HepG2 (cell line): ENCODE results near the gene HIGD1A. TPM values are rescaled to one million over a fixed set of nuclear protein-coding genes. Genes with fewer than 3 reads are reported as not detected.

Experiments
- ATAC-seq: fragments of 200-7000 bp; cut with Tn5 transposase; 3 replicates; pipeline ENCODE4 v1.9.1; 2020; ENCODE audit warnings: mild to moderate bottlenecking, moderate library complexity
- BruUV-seq: library from RNA; stranded (reverse); fragments of 400-500 nt; replicated peaks from 2 replicates; lab custom pipeline; 2021; lab: Mats Ljungman, UMichigan
- CTCF ChIA-PET: fragments of 300-600 bp; formaldehyde crosslinking; extraction: SDS; loops from one replicate; lab custom pipeline; 2021; ENCODE audit warnings: low total read pairs, inconsistent platforms, low intra/inter-chr PET ratio; lab: Yijun Ruan, JAX
- POLR2A ChIA-PET: fragments of 350-600 bp; sonication (Branson Sonifier 250); formaldehyde crosslinking; loops from one replicate; lab custom pipeline; 2020; ENCODE audit warnings: antibody characterized with exemption, inconsistent platforms; lab: Yijun Ruan, JAX
- DNase-seq: peaks from one replicate; pipeline ENCODE4 v3.0.0-alpha.2; 2015; ENCODE audit warnings: low spot score
- FAIRE-seq: peaks from 3 replicates; lab custom pipeline; 2011; peaks lifted over from hg19 to GRCh38; lab: Jason Lieb, UNC
- H2AFZ ChIP-seq: one replicate; pipeline ENCODE4 v1.6.1; 2011; ENCODE audit warnings: low read length, inconsistent platforms
- H3K27ac ChIP-seq: fragments of 300-600 bp; 3 replicates; pipeline ENCODE4 v1.8.0; 2011; ENCODE audit warnings: mixed run types, mild to moderate bottlenecking, mixed read lengths, low read length, inconsistent platforms; ENCODE audit not compliant: insufficient read depth; ENCODE audit errors: extremely low read length
- H3K27me3 ChIP-seq, 2 experiments: fragments of 200-600 bp in 1 of 2; 2 replicates in 1 of 2; 3 replicates in 1 of 2; pipeline versions ENCODE4 v1.6.0 to v1.8.0; 2011; ENCODE audit warnings: low read length in 2 of 2, mild to moderate bottlenecking in 2 of 2, moderate library complexity in 2 of 2, inconsistent platforms in 1 of 2; ENCODE audit not compliant: insufficient read depth in 2 of 2, control insufficient read depth in 1 of 2
- H3K36me3 ChIP-seq, 2 experiments: fragments of 200-600 bp in 1 of 2; replicated peaks in 1 of 2; 2 replicates in 1 of 2; 3 replicates in 1 of 2; pipeline versions ENCODE4 v1.5.1 to v1.8.0; 2011; ENCODE audit warnings: low read length in 2 of 2, inconsistent platforms in 1 of 2; ENCODE audit not compliant: insufficient read depth in 2 of 2, control insufficient read depth in 1 of 2
- H3K4me1 ChIP-seq: 2 replicates; pipeline ENCODE4 v1.5.1; 2012; ENCODE audit warnings: low read length, inconsistent platforms; ENCODE audit not compliant: insufficient read depth
- H3K4me2 ChIP-seq: 2 replicates; pipeline ENCODE4 v1.6.0; 2011; ENCODE audit warnings: low read depth, low read length, inconsistent platforms
- H3K4me3 ChIP-seq, 3 experiments: fragments of 200-600 bp in 1 of 3; sonication (generic), shearing (Covaris generic) in 1 of 3; replicated peaks in 1 of 3; 2 replicates each; pipeline ENCODE4 v1.5.1; 2011 to 2016; ENCODE audit warnings: low read length in 3 of 3, inconsistent platforms in 2 of 3, low read depth in 2 of 3, mild to moderate bottlenecking in 2 of 3, control low read depth in 1 of 3, mixed read lengths in 1 of 3; ENCODE audit not compliant: insufficient read depth in 1 of 3
- H3K79me2 ChIP-seq: one replicate; pipeline ENCODE4 v1.6.1; 2011; ENCODE audit warnings: low read length, inconsistent platforms; ENCODE audit not compliant: insufficient read depth
- H3K9ac ChIP-seq: 2 replicates; pipeline ENCODE4 v1.6.0; 2011; ENCODE audit warnings: mild to moderate bottlenecking, low read depth, low read length, inconsistent platforms; ENCODE audit not compliant: insufficient read depth
- H3K9me3 ChIP-seq: 2 replicates; pipeline ENCODE4 v1.5.1; 2012; ENCODE audit warnings: mild to moderate bottlenecking, low read length
- H4K20me1 ChIP-seq: 2 replicates; pipeline ENCODE4 v1.6.0; 2011; ENCODE audit warnings: inconsistent platforms, mild to moderate bottlenecking, low read length, moderate library complexity; ENCODE audit not compliant: insufficient read depth
- CAMTA2 ChIP-seq: sonication (generic); formaldehyde crosslinking; IDR thresholded peaks from 2 replicates; pipeline ENCODE4 v1.4.0; 2020; ENCODE audit warnings: mild to moderate bottlenecking, missing genetic modification reagents, borderline replicate concordance
- GATAD1 ChIP-seq: IDR thresholded peaks from 2 replicates; pipeline ENCODE4 v1.6.1; 2016; ENCODE audit warnings: missing genetic modification reagents, missing compliant biosample characterization
- MED1 ChIP-seq: sonication (generic); formaldehyde crosslinking; IDR thresholded peaks from 2 replicates; pipeline ENCODE4 v1.4.0; 2020; ENCODE audit warnings: missing genetic modification reagents
- NR3C1 ChIP-seq: sonication (generic); formaldehyde crosslinking; IDR thresholded peaks from 2 replicates; pipeline ENCODE4 v1.4.0; 2020; ENCODE audit warnings: missing genetic modification reagents
- PHB2 ChIP-seq: fragments of 450-650 bp; IDR thresholded peaks from 2 replicates; pipeline ENCODE4 v1.6.1; 2018; ENCODE audit not compliant: partially characterized antibody
- RXRA ChIP-seq: sonication (generic); formaldehyde crosslinking; IDR thresholded peaks from 2 replicates; pipeline ENCODE4 v1.5.1; 2020; ENCODE audit warnings: missing genetic modification reagents
- SMC3 ChIP-seq: IDR thresholded peaks from 2 replicates; pipeline ENCODE4 v1.6.1; 2011; ENCODE audit warnings: low read length, improper control_type of control experiment
- SNAPC2 ChIP-seq: sonication (generic); formaldehyde crosslinking; IDR thresholded peaks from 2 replicates; pipeline ENCODE4 v1.8.1; 2022; ENCODE audit warnings: mild to moderate bottlenecking, missing genetic modification reagents
- ZBTB20 ChIP-seq: sonication (generic); formaldehyde crosslinking; IDR thresholded peaks from 2 replicates; pipeline ENCODE4 v1.8.1; 2023; ENCODE audit warnings: missing genetic modification reagents, low read depth, mild to moderate bottlenecking, borderline replicate concordance
- ZBTB49 ChIP-seq: sonication (generic); formaldehyde crosslinking; IDR thresholded peaks from 2 replicates; pipeline ENCODE4 v1.4.0; 2020; ENCODE audit warnings: missing genetic modification reagents, borderline replicate concordance
- ZKSCAN5 ChIP-seq: sonication (generic); formaldehyde crosslinking; IDR thresholded peaks from 2 replicates; pipeline ENCODE4 v1.5.1; 2020; ENCODE audit warnings: mild to moderate bottlenecking, missing genetic modification reagents
- ZNF20 ChIP-seq: sonication (generic); formaldehyde crosslinking; IDR thresholded peaks from 2 replicates; pipeline ENCODE4 v1.4.0; 2020; ENCODE audit warnings: mild to moderate bottlenecking, moderate library complexity, missing genetic modification reagents
- ZNF484 ChIP-seq: sonication (generic); formaldehyde crosslinking; IDR thresholded peaks from 2 replicates; pipeline ENCODE4 v1.5.1; 2020; ENCODE audit warnings: mild to moderate bottlenecking, low read depth, missing genetic modification reagents, borderline replicate concordance
- ZNF549 ChIP-seq: sonication (generic); formaldehyde crosslinking; IDR thresholded peaks from 2 replicates; pipeline ENCODE4 v1.5.0; 2020; ENCODE audit warnings: missing genetic modification reagents
- ZNF629 ChIP-seq: sonication (generic); formaldehyde crosslinking; conservative IDR thresholded peaks from 2 replicates; pipeline ENCODE4 v1.5.0; 2020; ENCODE audit warnings: missing genetic modification reagents
- WGBS: methylation state at CpG from one replicate; pipeline ENCODE4 v1.1.6; 2017; ENCODE audit warnings: low lambda C conversion rate; 5-methylcytosine and 5-hydroxymethylcytosine counted together
- in situ Hi-C: cut with HindIII; loops from 2 replicates; pipeline ENCODE4 v1.10.0; 2017; ENCODE audit warnings: low pct_unique_long_range_greater_than_20kb; ENCODE audit not compliant: extremely low pct_ligation_motif_present
- intact Hi-C: fragments of 100-400 bp; cut with micrococcal nuclease; formaldehyde crosslinking; loops from one replicate; pipeline ENCODE4 v1.10.0; 2022; ENCODE audit not compliant: unreplicated experiment
- polyA plus RNA-seq, 8 experiments: library from polyadenylated mRNA; depleted of rRNA in 3 of 8; stranded (reverse) in 7 of 8; unstranded in 1 of 8; fragments of >200 nt; fragmentation: Illumina TruSeq in 4 of 8; extraction: Trizol in 4 of 8; gene quantifications; 2 replicates each; pipeline versions ENCODE4 v1.2.1 to v1.2.3, GENCODE V29; 2011 to 2016; ENCODE audit warnings: low read depth in 4 of 8, missing spikeins in 1 of 8, mixed read lengths in 1 of 8; ENCODE audit not compliant: insufficient read depth in 1 of 8
- total RNA-seq, 5 experiments: library from RNA; depleted of rRNA; stranded (reverse); fragments of >200 nt; fragmentation: Illumina TruSeq; extraction: Trizol; gene quantifications; 2 replicates each; pipeline ENCODE4 v1.2.3, GENCODE V29; 2016; ENCODE audit warnings: low read depth in 1 of 5

HIGD1A gene
- total and polyA plus RNA-seq, 2 of the 13 experiments (the other 11 are each of a cell fraction or from before 2014, with no cell fraction given), result 222 to 253 TPM

- no peak; the same call in 2 of the 3 replicates for ATAC-seq
- H3K4me3 ChIP-seq, result no peak overlapping the region
- no peaks in the 10 kb centered on the region for H3K9me3 ChIP-seq
- CTCF ChIA-PET, result no interaction called here
- H3K9ac ChIP-seq, result no peak overlapping the region
- FAIRE-seq, result no peak
- DNase-seq, result no peak
- intact Hi-C loops, result loop anchor here (5.0 kb wide), 1 partner anchor 97 kb away; the partner anchor contains the start of gene ZBTB47
- TF ChIP-seq ZBTB20 (CRISPR knock-in tag) (no peak), ZNF629 (peak; percentile 78), GATAD1 (CRISPR knock-in tag) (no peak)
- POLR2A ChIA-PET, result interaction anchor here (1.4 to 2.3 kb wide), 4 partner anchors 17 to 158 kb away, joined by 3 to 9 read pairs (median 6); partner anchors contain the start of genes HIGD1A, NKTR and SS18L2
- no peaks in the 10 kb centered on the region for H3K36me3 ChIP-seq
- no peak overlapping the region for H3K27ac ChIP-seq
- no peak overlapping the region for H2AFZ ChIP-seq
- no TSS peak for BruUV-seq
- H4K20me1 ChIP-seq, result no peaks in the 10 kb centered on the region
- no peaks in the 10 kb centered on the region for H3K27me3 ChIP-seq
- H3K79me2 ChIP-seq, result no peaks in the 10 kb centered on the region
- H3K4me1 ChIP-seq, result peaks cover 60% of the 10 kb centered on the region
- in situ Hi-C loops, result loop anchor here (5.0 kb wide), 1 partner anchor 97 kb away; the partner anchor contains the start of gene ZBTB47
- 54% methylated on average over 9 of the region's 10 CpGs for WGBS
- H3K4me2 ChIP-seq, result peak overlapping the region; percentile 42; the same call in 1 of the 2 replicates
Measured at GRCh38 chr3:42749025-42749752, 55.1 kb downstream of the HIGD1A start.

- H3K79me2 ChIP-seq, result no peaks in the 10 kb centered on the region
- DNase-seq, result no peak
- no peak overlapping the region for H3K27ac ChIP-seq
- no peaks in the 10 kb centered on the region for H4K20me1 ChIP-seq
- H3K9ac ChIP-seq, result no peak overlapping the region
- no peak overlapping the region for H2AFZ ChIP-seq
- peaks cover 65% of the 10 kb centered on the region for H3K4me1 ChIP-seq
- no peak overlapping the region for H3K4me2 ChIP-seq
- 50% methylated on average over 4 of the region's 6 CpGs for WGBS
- H3K27me3 ChIP-seq, result no peaks in the 10 kb centered on the region
- ChIA-PET CTCF (no interaction called here), POLR2A (interaction anchor here (0.8 to 4.4 kb wide), 4 partner anchors 9 to 157 kb away, joined by 3 to 33 read pairs (median 4); partner anchors contain the start of genes NKTR and SS18L2)
- H3K4me3 ChIP-seq, result no peak overlapping the region
- no peaks in the 10 kb centered on the region for H3K36me3 ChIP-seq
- no peak for FAIRE-seq
- ATAC-seq, result no peak
- in situ Hi-C loops (loop anchor here (5.0 kb wide), 1 partner anchor 95 kb away; the partner anchor contains the start of gene ZBTB47), intact Hi-C loops (loop anchor here (5.0 kb wide), 1 partner anchor 95 kb away; the partner anchor contains the start of gene ZBTB47)
- no TSS peak for BruUV-seq
- H3K9me3 ChIP-seq, result no peaks in the 10 kb centered on the region
- TF ChIP-seq PHB2 (no peak), ZBTB49 (no peak), ZKSCAN5 (CRISPR knock-in tag) (no peak), RXRA (no peak), SNAPC2 (CRISPR knock-in tag) (no peak), CAMTA2 (CRISPR knock-in tag) (no peak), ZNF484 (CRISPR knock-in tag) (no peak), ZNF549 (CRISPR knock-in tag) (no peak), ZNF20 (no peak), NR3C1 (CRISPR knock-in tag) (no peak), SMC3 (no peak), MED1 (CRISPR knock-in tag) (no peak)
Measured at GRCh38 chr3:42747581-42747980, 56.7 kb downstream of the HIGD1A start.
